IMR-90 (cell line): ENCODE data around the gene C16orf82. TPM values are rescaled to one million over a fixed set of nuclear protein-coding genes. Genes with fewer than 3 reads are reported as not detected.

ENCODE experiments used
- ATAC-seq: fragments of 200-7000 bp; cut with Tn5 transposase; 2 replicates; pipeline ENCODE4 v1.9.1; 2020; ENCODE audit warnings: low read depth, mild to moderate bottlenecking, moderate library complexity
- BruUV-seq: library from RNA; stranded (reverse); fragments of 400-500 nt; replicated peaks from 2 replicates; lab custom pipeline; 2021; lab: Mats Ljungman, UMichigan
- CTCF ChIA-PET: fragments of 300-600 bp; formaldehyde crosslinking; extraction: SDS; loops from one replicate; lab custom pipeline; 2021; ENCODE audit warnings: antibody characterized with exemption; lab: Yijun Ruan, JAX
- POLR2A ChIA-PET: fragments of 300-600 bp; sonication (Branson Sonifier 250); formaldehyde crosslinking; loops from one replicate; lab custom pipeline; 2022; ENCODE audit warnings: antibody characterized with exemption; ENCODE audit not compliant: unreplicated experiment; lab: Charles Lee
- DNase-seq: peaks from one replicate; pipeline ENCODE4 v3.0.0; 2013
- H2AFZ ChIP-seq: replicated peaks from 2 replicates; pipeline ENCODE3; 2013; ENCODE audit warnings: low read length, mild to moderate bottlenecking; ENCODE audit not compliant: poor library complexity
- H2AK5ac ChIP-seq: 2 replicates; pipeline ENCODE4 v1.6.1; 2013; ENCODE audit warnings: low read depth, low read length, inconsistent platforms
- H2AK9ac ChIP-seq: replicated peaks from 2 replicates; pipeline ENCODE3; 2013; ENCODE audit warnings: mild to moderate bottlenecking, low read depth, low read length, moderate library complexity; ENCODE audit not compliant: poor library complexity
- H2BK120ac ChIP-seq: 2 replicates; pipeline ENCODE4 v1.6.1; 2013; ENCODE audit warnings: low read depth, low read length, inconsistent platforms
- H2BK15ac ChIP-seq: 3 replicates; pipeline ENCODE4 v1.6.1; 2013; ENCODE audit warnings: low read depth, low read length, inconsistent platforms
- H2BK20ac ChIP-seq: 2 replicates; pipeline ENCODE4 v1.6.1; 2013; ENCODE audit warnings: low read depth, mild to moderate bottlenecking, inconsistent platforms, low read length, moderate library complexity
- H2BK5ac ChIP-seq: 2 replicates; pipeline ENCODE4 v1.6.1; 2013; ENCODE audit warnings: mild to moderate bottlenecking, low read depth, low read length, inconsistent platforms; ENCODE audit not compliant: poor library complexity, severe bottlenecking
- H3K14ac ChIP-seq: replicated peaks from 2 replicates; pipeline ENCODE4 v1.6.1; 2013; ENCODE audit warnings: low read depth, low read length, inconsistent platforms
- H3K18ac ChIP-seq: 2 replicates; pipeline ENCODE4 v1.6.1; 2013; ENCODE audit warnings: low read depth, low read length, control low read depth
- H3K23ac ChIP-seq: 2 replicates; pipeline ENCODE4 v1.6.1; 2013; ENCODE audit warnings: low read depth, low read length, inconsistent platforms
- H3K27ac ChIP-seq: 2 replicates; pipeline ENCODE4 v1.5.1; 2013; ENCODE audit warnings: mild to moderate bottlenecking, control low read depth, low read length; ENCODE audit not compliant: insufficient read depth
- H3K27me3 ChIP-seq: 2 replicates; pipeline ENCODE4 v1.6.1; 2013; ENCODE audit warnings: low read length; ENCODE audit not compliant: control insufficient read depth, insufficient read depth
- H3K36me3 ChIP-seq: 2 replicates; pipeline ENCODE4 v1.6.1; 2013; ENCODE audit warnings: low read length, mixed read lengths; ENCODE audit not compliant: control insufficient read depth, insufficient read depth
- H3K4ac ChIP-seq: 2 replicates; pipeline ENCODE4 v1.6.1; 2013; ENCODE audit warnings: low read depth, low read length, inconsistent platforms
- H3K4me1 ChIP-seq: 2 replicates; pipeline ENCODE4 v1.6.1; 2013; ENCODE audit warnings: low read length, mixed read lengths; ENCODE audit not compliant: control insufficient read depth, insufficient read depth
- H3K4me2 ChIP-seq: 2 replicates; pipeline ENCODE4 v1.6.1; 2013; ENCODE audit warnings: low read depth, mild to moderate bottlenecking, control low read depth, low read length, moderate library complexity
- H3K4me3 ChIP-seq: 2 replicates; pipeline ENCODE4 v1.5.1; 2013; ENCODE audit warnings: low read depth, mild to moderate bottlenecking, control low read depth, low read length, moderate library complexity; ENCODE audit not compliant: insufficient read depth
- H3K56ac ChIP-seq: 2 replicates; pipeline ENCODE4 v1.6.1; 2013; ENCODE audit warnings: low read length, inconsistent platforms; ENCODE audit not compliant: insufficient read depth; ENCODE audit errors: extremely low read depth
- H3K79me1 ChIP-seq, 2 experiments: 2 replicates each; pipeline ENCODE4 v1.6.1; 2013; ENCODE audit warnings: low read length in 2 of 2, inconsistent platforms in 1 of 2, low read depth in 1 of 2
- H3K9ac ChIP-seq: 2 replicates; pipeline ENCODE4 v1.6.1; 2013; ENCODE audit warnings: low read depth, low read length, control low read depth
- H3K9me1 ChIP-seq: 2 replicates; pipeline ENCODE4 v1.6.1; 2013; ENCODE audit warnings: low read length, inconsistent platforms; ENCODE audit not compliant: insufficient read depth
- H3K9me3 ChIP-seq: 2 replicates; pipeline ENCODE4 v1.6.1; 2013; ENCODE audit warnings: low read length; ENCODE audit not compliant: control insufficient read depth, insufficient read depth
- H4K20me1 ChIP-seq: 2 replicates; pipeline ENCODE4 v1.6.1; 2013; ENCODE audit warnings: low read length, inconsistent platforms; ENCODE audit not compliant: insufficient read depth
- H4K5ac ChIP-seq: 2 replicates; pipeline ENCODE4 v1.6.1; 2013; ENCODE audit warnings: mild to moderate bottlenecking, low read depth, low read length, control low read depth
- H4K8ac ChIP-seq, 2 experiments: 2 replicates each; pipeline ENCODE4 v1.6.1; 2013; ENCODE audit warnings: low read depth in 2 of 2, low read length in 2 of 2, control low read depth in 1 of 2, inconsistent platforms in 1 of 2
- H4K91ac ChIP-seq: 2 replicates; pipeline ENCODE4 v1.6.1; 2013; ENCODE audit warnings: low read depth, low read length, inconsistent platforms; ENCODE audit not compliant: insufficient read depth
- CHD1 ChIP-seq: IDR thresholded peaks from 2 replicates; pipeline ENCODE4 v1.6.1; 2012; ENCODE audit warnings: low read depth, low read length, improper control_type of control experiment
- MAFK ChIP-seq: IDR thresholded peaks from 2 replicates; pipeline ENCODE4 v1.6.1; 2012; ENCODE audit warnings: low read depth, low read length, improper control_type of control experiment
- USF2 ChIP-seq: fragments of 150-350 bp; IDR thresholded peaks from 2 replicates; pipeline ENCODE4 v1.6.1; 2017; ENCODE audit warnings: mild to moderate bottlenecking, antibody characterized with exemption, low read length, low read depth
- WGBS, 2 experiments: methylation state at CpG; one replicate each; pipeline versions ENCODE4 v1.1.5 to v1.1.7; 2013; ENCODE audit warnings: missing lambda C conversion rate in 2 of 2; ENCODE audit not compliant: insufficient read length in 1 of 2; ENCODE audit errors: extremely low coverage in 2 of 2; 5-methylcytosine and 5-hydroxymethylcytosine counted together
- dilution Hi-C: fragments of 300-500 bp; cut with HindIII; formaldehyde crosslinking; loops from one replicate; pipeline ENCODE4 v1.14.3; 2018; ENCODE audit warnings: low sequenced_read_pairs; ENCODE audit not compliant: unreplicated experiment
- in situ Hi-C: fragments of 300-500 bp; cut with MboI; formaldehyde crosslinking; loops from 3 replicates; pipeline ENCODE4 v1.14.3; 2019; ENCODE audit warnings: low sequenced_read_pairs, inconsistent platforms, mixed read lengths
- intact Hi-C: fragments of 100-400 bp; cut with micrococcal nuclease; formaldehyde crosslinking; loops from 2 replicates; pipeline ENCODE4 v1.10.0; 2022
- polyA plus RNA-seq, 3 experiments: library from polyadenylated mRNA; depleted of rRNA; stranded (reverse); fragments of >200 nt; gene quantifications; 2 replicates each; pipeline ENCODE4 v1.2.3, GENCODE V29; 2012; ENCODE audit warnings: low replicate concordance in 1 of 3
- total RNA-seq: library from RNA; depleted of rRNA; stranded (reverse); fragments of >200 nt; gene quantifications from 2 replicates; pipeline ENCODE4 v1.2.3, GENCODE V29; 2012

Gene C16orf82
- total and polyA plus RNA-seq, 2 of the 4 experiments (the other 2 are of a cell fraction), result not detected

- TF ChIP-seq MAFK (no peak), CHD1 (no peak), USF2 (peak; percentile 58)
- no peak overlapping the region for H3K27ac ChIP-seq
- no peak overlapping the region for H3K9ac ChIP-seq
- H3K23ac ChIP-seq, result no peak overlapping the region
- no peaks in the 10 kb centered on the region for H3K4me1 ChIP-seq
- H2BK5ac ChIP-seq, result no peak overlapping the region
- no peak overlapping the region for H3K18ac ChIP-seq
- H2AK5ac ChIP-seq, result no peak overlapping the region
- no peaks in the 10 kb centered on the region for H3K79me1 ChIP-seq
- ChIA-PET CTCF (no interaction called here), POLR2A (no interaction called here)
- no peak overlapping the region for H3K4me3 ChIP-seq
- dilution Hi-C loops, result no loop called here
- no peak overlapping the region for H2AFZ ChIP-seq
- no peaks in the 10 kb centered on the region for H4K20me1 ChIP-seq
- H2BK20ac ChIP-seq, result no peak overlapping the region
- DNase-seq, result no peak
- H3K9me3 ChIP-seq, result no peaks in the 10 kb centered on the region
- no peaks in the 10 kb centered on the region for H3K9me1 ChIP-seq
- H3K56ac ChIP-seq, result no peak overlapping the region
- no peak overlapping the region for H3K14ac ChIP-seq
- no TSS peak for BruUV-seq
- H3K4me2 ChIP-seq, result no peak overlapping the region
- WGBS, 2 experiments, result no CpG with 5 or more reads among the region's 6 CpGs
- no peak overlapping the region for H3K4ac ChIP-seq
- H2BK15ac ChIP-seq, result no peak overlapping the region
- intact Hi-C loops, result no loop called here
- peaks cover 4% of the 10 kb centered on the region; the same call in 1 of the 2 replicates for H3K27me3 ChIP-seq
- no peak for ATAC-seq
- no peak overlapping the region for H2AK9ac ChIP-seq
- H2BK120ac ChIP-seq, result no peak overlapping the region
- no peaks in the 10 kb centered on the region for H3K36me3 ChIP-seq
- H4K91ac ChIP-seq, result no peak overlapping the region
- in situ Hi-C loops, result no loop called here
- no peak overlapping the region for H4K8ac ChIP-seq
- no peak overlapping the region for H4K5ac ChIP-seq
Observed at GRCh38 chr16:27025581-27025980, 41.1 kb upstream of the C16orf82 start.
